ENCODE results near the gene DPEP1.
"Not testable (repeated sequence)": the region's sequence is repeated elsewhere in the genome, so short reads cannot be mapped to it uniquely, and the experiment has no call there.

The DPEP1 gene

DNA sequence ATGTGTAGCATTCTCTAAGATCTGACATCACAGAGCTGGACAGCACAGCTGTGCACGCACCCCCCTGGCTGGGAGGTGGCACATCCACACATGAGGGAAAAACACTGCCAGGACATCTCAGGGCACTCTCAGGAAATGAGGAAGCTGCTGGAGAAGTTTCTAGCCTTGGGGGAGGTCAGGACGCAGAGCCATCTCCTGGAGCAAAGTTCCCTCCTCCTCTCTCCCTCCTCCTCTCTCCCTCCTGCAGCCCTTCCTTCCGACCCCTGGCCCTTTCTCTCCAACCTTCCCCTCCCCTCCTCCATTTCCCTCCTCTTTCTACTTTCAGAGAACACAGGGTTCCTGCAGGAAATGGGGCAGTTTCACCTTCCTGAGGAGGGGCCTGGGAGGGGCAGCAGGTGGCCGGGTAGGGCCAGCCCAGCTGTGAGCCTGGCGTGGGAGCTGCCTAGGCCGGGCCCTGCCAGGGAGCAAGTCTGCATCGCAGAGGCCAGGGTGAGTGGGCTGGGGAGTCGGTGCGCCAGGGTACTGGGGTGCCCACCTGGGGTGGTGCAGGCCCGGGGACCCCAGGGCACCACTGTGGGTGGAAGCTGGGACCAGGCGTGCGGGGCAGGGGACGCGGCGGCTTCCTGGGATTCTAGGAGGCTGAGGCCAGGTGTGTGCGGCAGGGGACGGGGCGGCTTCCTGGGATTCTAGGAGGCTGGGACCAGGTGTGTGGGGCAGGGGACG lies at the start of gene DPEP1:
DPEP1 (plus strand) TSS at position 412 of the 723 bp plus-strand sequence. CDS start 16,769 bp downstream, outside the sequence.
- no peak for DNase-seq

GRCh38 chr16:89564476-89565255 lies 48.8 kb upstream of the DPEP1 start:
- DNase-seq, result no peak

DNA sequence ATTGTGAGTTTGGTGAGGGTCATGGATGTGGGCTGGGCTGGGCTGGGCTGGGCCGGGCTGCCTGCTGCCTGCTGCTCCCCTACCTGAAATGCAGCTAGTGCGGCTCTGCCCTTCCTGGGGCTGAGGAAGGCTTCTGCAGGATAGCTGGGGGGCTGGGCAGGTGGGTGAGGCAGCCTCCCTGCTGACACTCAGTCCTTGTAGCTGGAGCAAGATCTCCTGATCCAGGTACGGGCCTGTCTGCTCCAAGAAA lies 48.3 kb upstream of the DPEP1 start:
- DNase-seq, result no peak

GRCh38 chr16:89565506-89566372 lies 47.7 kb upstream of the DPEP1 start:
- DNase-seq, result peak; percentile 46

DNA sequence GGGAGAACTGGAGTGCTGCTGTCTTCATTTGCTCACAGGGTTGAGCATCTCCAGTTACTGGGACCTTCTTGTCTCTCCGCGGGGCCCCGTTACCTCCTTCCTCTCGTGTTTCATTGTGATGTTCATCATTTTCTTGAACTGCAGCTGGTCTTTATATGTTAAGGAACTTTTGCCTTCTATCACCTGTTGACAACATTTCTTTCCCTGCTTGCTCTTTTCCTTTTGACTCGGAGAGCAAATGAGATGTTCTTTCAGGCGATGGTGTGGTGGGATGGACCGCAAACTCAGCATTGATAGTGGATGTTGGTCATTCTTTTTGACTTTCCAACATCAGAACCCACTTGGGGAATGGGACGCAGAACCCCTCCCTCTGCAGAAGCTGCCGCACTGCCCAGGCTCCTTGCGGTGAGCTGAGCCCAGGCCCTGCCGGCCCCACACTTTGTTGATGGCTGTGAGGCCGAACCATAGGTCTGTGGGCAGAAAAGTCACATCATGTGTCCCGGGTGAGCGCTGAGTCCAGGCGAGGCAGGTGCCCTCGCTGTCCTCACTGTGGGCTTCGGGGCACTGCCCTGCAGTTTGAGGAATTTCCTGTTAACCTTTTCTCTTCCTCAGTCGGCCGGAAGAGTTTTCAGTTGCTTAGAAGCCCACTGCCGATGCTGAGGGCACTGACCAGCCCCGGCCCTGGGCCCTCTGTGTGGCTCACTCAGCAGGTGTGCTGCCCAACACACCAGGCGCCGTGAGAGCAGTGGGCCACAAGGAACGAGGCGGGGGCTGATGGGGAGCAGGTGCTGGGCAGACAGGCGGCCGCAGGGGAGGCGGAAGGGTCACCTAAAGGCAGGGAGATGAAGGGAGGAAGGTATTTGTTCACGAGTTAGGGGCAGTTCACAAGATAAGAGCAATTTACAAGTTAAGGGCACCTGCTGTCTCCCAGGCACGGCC lies 45.5 kb upstream of the DPEP1 start:
- no peak for DNase-seq

GRCh38 chr16:89569506-89570341 lies 43.7 kb upstream of the DPEP1 start:
- no peak for DNase-seq

DNA sequence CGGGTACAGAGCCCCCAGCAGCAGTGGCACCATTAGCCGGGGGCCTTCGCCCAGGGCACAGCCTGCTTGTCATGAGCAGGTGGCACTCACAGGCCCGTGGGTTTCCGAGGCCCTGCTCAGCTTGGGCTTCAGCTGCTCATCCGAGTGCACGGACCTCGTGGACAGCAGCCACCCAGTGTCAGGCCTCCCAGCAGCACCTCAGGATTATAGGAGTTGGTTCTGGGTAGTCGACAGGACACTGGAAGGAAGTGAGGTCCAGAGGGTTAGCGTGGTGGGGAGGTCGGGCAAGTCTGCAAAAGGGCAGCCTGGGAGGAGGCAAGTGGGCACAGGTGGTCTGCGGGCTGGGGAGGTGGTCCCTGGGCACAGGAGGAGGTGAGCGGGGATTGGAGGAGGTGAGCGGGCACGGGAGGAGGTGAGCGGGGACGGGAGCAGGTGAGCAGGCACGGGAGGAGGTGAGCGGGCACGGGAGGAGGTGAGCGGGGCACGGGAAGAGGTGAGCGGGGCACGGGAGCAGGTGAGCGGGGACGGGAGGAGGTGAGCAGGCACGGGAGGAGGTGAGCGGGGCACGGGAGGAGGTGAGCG lies 43.0 kb upstream of the DPEP1 start:
- no peak for DNase-seq

DNA sequence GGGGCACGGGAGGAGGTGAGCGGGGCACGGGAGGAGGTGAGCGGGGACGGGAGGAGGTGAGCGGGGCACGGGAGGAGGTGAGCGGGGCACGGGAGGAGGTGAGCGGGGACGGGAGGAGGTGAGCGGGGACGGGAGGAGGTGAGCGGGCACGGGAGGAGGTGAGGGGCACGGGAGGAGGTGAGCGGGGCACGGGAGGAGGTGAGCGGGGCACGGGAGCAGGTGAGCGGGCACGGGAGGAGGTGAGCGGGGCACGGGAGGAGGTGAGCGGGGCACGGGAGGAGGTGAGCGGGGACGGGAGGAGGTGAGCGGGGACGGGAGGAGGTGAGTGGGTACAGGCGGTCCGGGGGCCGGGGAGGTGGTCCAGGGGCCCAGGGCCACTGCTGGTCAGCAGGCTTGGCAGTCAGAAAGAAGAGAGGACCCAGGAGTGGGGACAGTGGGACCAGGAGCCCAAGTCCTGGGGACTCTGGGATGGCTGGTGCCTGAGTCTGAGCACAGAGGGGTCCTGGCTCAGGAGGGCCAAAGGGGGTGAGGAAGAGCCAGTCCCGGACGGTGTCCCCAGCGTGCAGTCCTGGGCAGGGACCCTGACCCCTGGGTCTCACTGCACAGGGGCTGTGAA lies 42.4 kb upstream of the DPEP1 start:
- not testable (repeated sequence) for DNase-seq

GRCh38 chr16:89571636-89572035 lies 41.8 kb upstream of the DPEP1 start:
- no peak for DNase-seq

DNA sequence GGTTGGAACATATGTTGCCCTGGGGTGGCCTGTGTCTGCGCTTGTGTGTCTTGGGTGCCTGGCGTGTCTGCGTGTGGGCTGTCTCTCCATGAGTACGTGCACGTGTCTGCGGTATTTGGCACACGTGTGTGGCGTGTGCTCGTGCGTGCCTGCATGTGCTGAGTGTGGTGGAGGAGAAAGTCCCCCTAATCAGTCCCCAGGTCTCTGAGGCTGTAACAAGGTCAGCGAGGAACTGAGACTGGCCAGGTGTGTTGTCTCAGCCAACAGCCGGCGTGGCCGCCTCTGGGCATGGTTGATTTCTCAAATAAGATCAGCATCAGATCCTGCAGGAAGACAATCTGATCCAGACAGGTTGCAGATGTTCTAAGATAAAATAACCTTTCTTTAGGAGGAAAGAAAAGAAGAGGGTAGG lies 41.4 kb upstream of the DPEP1 start:
- DNase-seq, result no peak

GRCh38 chr16:89572485-89573205 lies 40.8 kb upstream of the DPEP1 start:
- DNase-seq, result no peak

DNA sequence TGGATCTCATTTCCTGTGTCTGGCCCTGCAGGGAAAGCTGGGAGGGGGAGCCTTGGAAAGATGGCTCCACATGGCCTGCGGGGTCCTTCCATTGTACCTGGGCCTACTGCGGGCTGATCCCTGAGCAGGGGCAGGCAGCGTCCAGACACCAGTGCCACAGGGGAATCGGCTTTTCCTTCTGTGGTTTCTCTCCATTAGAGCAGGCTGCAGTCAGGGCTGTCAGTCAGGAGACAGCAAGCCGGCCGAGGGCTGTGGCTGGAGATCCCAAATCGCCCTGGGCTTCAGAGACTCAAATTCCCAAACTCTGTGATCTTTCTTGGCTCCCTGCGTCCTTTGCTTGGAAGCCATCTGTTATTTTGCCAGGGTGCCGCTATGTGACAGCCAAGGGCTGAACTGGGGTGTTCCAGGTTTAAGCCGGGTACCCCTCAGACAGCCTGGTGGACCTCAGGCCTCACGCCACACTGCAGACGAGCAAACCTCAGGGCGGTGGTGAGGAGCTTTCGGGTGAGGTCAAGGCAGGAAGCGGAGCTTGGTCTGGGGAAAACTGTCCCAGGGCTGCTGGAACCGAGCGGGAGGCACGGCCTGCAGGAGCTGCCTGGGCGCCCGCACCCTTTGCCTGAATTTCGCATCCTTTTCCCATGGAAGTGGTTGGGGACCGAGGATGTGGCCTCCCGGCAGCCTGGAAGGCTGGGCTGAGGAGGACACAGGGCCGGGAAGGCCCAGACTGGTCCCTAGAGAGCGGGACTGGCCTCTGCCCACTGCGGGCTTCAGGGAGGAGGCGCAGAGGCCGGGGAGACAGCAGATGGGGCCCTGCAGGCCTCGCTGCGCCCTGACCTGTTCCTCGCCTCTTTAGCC lies 39.4 kb upstream of the DPEP1 start:
- no peak for DNase-seq

DNA sequence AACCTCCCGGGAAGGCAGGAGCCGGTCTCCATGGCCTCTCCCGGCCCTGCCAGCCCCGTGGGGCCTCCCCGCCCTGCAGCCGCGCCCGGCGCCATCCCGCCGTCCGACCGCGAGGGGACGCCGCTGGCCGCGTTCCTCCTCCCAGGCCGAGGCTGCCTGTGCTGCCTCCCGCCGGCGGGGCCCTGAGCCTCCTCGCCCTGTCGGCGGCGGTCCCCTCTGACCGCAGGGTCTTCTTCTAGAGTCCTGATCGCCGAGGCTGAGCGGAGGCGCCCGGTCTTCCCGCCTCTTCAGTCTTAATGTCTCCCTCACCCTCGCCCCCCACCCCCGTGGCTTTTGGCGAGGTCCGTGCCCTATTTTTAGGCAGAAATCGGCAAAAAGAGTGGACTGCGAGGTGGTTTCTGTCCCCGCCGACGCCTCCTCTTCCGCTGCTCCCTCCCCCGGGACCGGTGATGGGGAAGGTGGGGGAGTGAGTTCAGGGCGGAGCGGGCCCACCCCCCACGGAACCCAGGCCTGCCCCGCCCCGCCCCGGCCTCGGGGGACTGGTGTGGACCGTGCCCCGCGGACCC lies 38.7 kb upstream of the DPEP1 start:
- DNase-seq, result peak; percentile 51

- DNase-seq, result no peak
Measured at GRCh38 chr16:89575247-89576152, 37.9 kb upstream of the DPEP1 start, which contains the start of gene CPNE7. CPNE7 (plus strand) TSS chr16:89575758; CDS start chr16:89575898, 140 bp downstream.

DNA sequence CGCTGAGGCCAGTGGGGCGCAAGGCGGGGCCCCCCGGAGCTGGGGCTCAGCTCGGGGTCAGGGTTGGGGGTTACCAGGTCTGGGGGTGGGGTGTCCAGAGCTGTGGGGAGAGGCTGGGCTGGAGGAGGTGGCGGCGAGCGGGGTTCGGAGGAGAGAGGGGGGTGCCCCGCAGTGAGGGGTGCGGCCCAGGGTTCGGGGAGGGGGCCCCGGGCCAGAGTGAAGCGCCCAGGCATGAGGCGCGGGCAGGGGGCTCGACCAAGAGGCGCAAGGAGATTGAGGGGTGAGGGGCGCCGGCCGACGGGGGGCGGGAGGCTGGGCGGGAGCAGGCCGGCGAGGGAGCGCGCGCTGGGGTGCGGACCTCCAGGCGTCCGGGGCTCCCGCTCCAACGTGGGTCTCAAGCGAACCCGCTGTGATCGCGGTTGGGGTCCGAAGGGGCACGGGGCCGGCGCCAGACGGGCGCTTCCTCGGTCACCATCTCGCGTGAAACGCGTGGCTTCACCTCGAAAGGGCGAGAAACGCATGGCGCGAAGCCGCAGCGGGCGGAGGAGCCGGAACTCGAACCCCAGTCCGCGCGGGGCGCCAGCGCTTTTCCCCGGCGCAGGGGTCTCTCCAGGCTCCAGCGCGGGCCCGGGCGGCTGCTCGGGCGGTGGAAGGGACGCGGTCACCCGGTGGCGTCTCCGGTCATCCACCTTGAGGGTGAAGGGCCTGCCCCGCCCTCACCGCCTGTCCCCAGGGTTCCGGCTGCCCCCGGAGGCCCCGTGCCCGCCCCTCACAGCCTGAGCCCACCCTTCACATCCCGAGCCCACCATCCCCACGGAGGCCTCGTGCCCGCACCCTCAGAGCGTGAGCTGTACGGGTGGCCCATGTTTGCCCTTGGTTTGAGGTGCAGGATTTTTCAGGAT lies 37.0 kb upstream of the DPEP1 start:
- DNase-seq, result no peak

- no peak for DNase-seq
Measured at GRCh38 chr16:89577055-89577759, 36.2 kb upstream of the DPEP1 start.
